A549 (cell line): ENCODE data around the gene INF2. TPM values are rescaled to one million over a fixed set of nuclear protein-coding genes. Genes with fewer than 3 reads are reported as not detected.

Experiments
- ATAC-seq, 2 experiments: fragments of 200-7000 bp in 1 of 2; fragments of >200 bp in 1 of 2; cut with Nextera tagmentation in 1 of 2; cut with Tn5 transposase in 1 of 2; 3 replicates each; pipeline versions ENCODE4 v1.8.0 to v1.9.1; 2018 to 2020; ENCODE audit warnings: mild to moderate bottlenecking in 1 of 2, moderate library complexity in 1 of 2
- CTCF ChIA-PET: fragments of 300-600 bp; sonication (Branson Sonifier 250); formaldehyde crosslinking; extraction: SDS; loops from one replicate; lab custom pipeline; 2021; ENCODE audit warnings: antibody characterized with exemption, inconsistent platforms; lab: Yijun Ruan, JAX
- POLR2A ChIA-PET: fragments of 350-600 bp; formaldehyde crosslinking; extraction: SDS; loops from one replicate; lab custom pipeline; 2021; ENCODE audit warnings: antibody characterized with exemption, inconsistent platforms; lab: Yijun Ruan, JAX
- DNase-seq, 2 experiments: peaks; one replicate each; pipeline versions ENCODE4 v3.0.0 to v3.0.0-alpha.2; 2011 to 2016; ENCODE audit warnings: low read depth in 1 of 2, low spot score in 1 of 2
- FAIRE-seq: peaks from 2 replicates; lab custom pipeline; 2011; peaks lifted over from hg19 to GRCh38; lab: Jason Lieb, UNC
- H3K27ac ChIP-seq, 2 experiments: fragments of >200 bp; sonication (Bioruptor Twin); formaldehyde crosslinking; 3 replicates each; pipeline ENCODE4 v1.5.1; 2016 to 2017
- H3K4me1 ChIP-seq: fragments of >200 bp; sonication (Bioruptor Twin); formaldehyde crosslinking; 3 replicates; pipeline ENCODE4 v1.6.1; 2016
- H3K4me2 ChIP-seq: fragments of >200 bp; sonication (Bioruptor Twin); formaldehyde crosslinking; 3 replicates; pipeline ENCODE4 v1.6.1; 2016
- H3K4me3 ChIP-seq: fragments of >200 bp; sonication (Bioruptor Twin); formaldehyde crosslinking; 3 replicates; pipeline ENCODE4 v1.5.1; 2016
- H3K9me3 ChIP-seq: fragments of >200 bp; sonication (Bioruptor Twin); formaldehyde crosslinking; 3 replicates; pipeline ENCODE4 v1.6.1; 2016
- BHLHE40 ChIP-seq: IDR thresholded peaks from 2 replicates; pipeline ENCODE4 v1.6.1; 2012; ENCODE audit warnings: low read depth, low read length, inconsistent platforms
- CBX2 ChIP-seq: fragments of 200-600 bp; sonication (generic); IDR thresholded peaks from 2 replicates; pipeline ENCODE4 v1.6.1; 2016; ENCODE audit warnings: low read depth, mild to moderate bottlenecking, borderline replicate concordance
- CHD2 ChIP-seq: fragments of 150-350 bp; IDR thresholded peaks from 2 replicates; pipeline ENCODE4 v1.6.1; 2014; ENCODE audit warnings: low read length; ENCODE audit not compliant: partially characterized antibody
- CHD4 ChIP-seq: fragments of 200-600 bp; sonication (generic); IDR thresholded peaks from 2 replicates; pipeline ENCODE4 v1.6.1; 2016; ENCODE audit warnings: antibody characterized with exemption, mild to moderate bottlenecking, borderline replicate concordance
- EP300 ChIP-seq, 2 experiments: fragments of >200 bp; sonication (Bioruptor Twin); formaldehyde crosslinking; IDR thresholded peaks; 2 replicates in 1 of 2; 3 replicates in 1 of 2; pipeline ENCODE4 v1.6.1; 2016 to 2017
- ESRRA ChIP-seq: fragments of 150-350 bp; IDR thresholded peaks from 2 replicates; pipeline ENCODE4 v1.6.1; 2014; ENCODE audit warnings: mild to moderate bottlenecking, low read length, borderline replicate concordance
- FOSB ChIP-seq: fragments of 250-450 bp; sonication (Bioruptor Pico); IDR thresholded peaks from 2 replicates; pipeline ENCODE4 v1.5.0; 2020; ENCODE audit warnings: mild to moderate bottlenecking, moderate library complexity
- HOXA7 ChIP-seq: fragments of 250-450 bp; sonication (Bioruptor Pico); IDR thresholded peaks from 2 replicates; pipeline ENCODE4 v1.5.0; 2020; ENCODE audit warnings: mild to moderate bottlenecking, moderate library complexity
- HOXB13 ChIP-seq: fragments of 250-450 bp; sonication (Bioruptor Pico); IDR thresholded peaks from 2 replicates; pipeline ENCODE4 v1.5.0; 2020; ENCODE audit warnings: low read depth, mild to moderate bottlenecking, moderate library complexity
- HOXB5 ChIP-seq: fragments of 250-450 bp; sonication (Bioruptor Pico); IDR thresholded peaks from 2 replicates; pipeline ENCODE4 v1.5.0; 2020; ENCODE audit warnings: mild to moderate bottlenecking, moderate library complexity
- JUN ChIP-seq, 2 experiments: fragments of >200 bp; sonication (Bioruptor Twin); formaldehyde crosslinking; IDR thresholded peaks; 2 replicates in 1 of 2; 3 replicates in 1 of 2; pipeline ENCODE4 v1.6.1; 2016 to 2017
- JUNB ChIP-seq: fragments of >200 bp; sonication (Bioruptor Twin); formaldehyde crosslinking; IDR thresholded peaks from 2 replicates; pipeline ENCODE4 v1.6.1; 2016
- MAZ ChIP-seq: fragments of 150-350 bp; IDR thresholded peaks from 2 replicates; pipeline ENCODE4 v1.6.1; 2014; ENCODE audit warnings: antibody characterized with exemption, low read depth, low read length, borderline replicate concordance
- POLR2A ChIP-seq: IDR thresholded peaks from 2 replicates; pipeline ENCODE4 v1.6.1; 2012; ENCODE audit warnings: mild to moderate bottlenecking, low read length
- RARB ChIP-seq: fragments of 250-450 bp; sonication (Bioruptor Pico); IDR thresholded peaks from 2 replicates; pipeline ENCODE4 v1.8.0; 2021; ENCODE audit warnings: mild to moderate bottlenecking, moderate library complexity
- SREBF2 ChIP-seq: fragments of 450-650 bp; IDR thresholded peaks from 2 replicates; pipeline ENCODE4 v1.6.1; 2014; ENCODE audit warnings: mild to moderate bottlenecking, moderate library complexity
- WGBS: methylation state at CpG from one replicate; pipeline ENCODE4 v1.1.6; 2017; ENCODE audit errors: missing lambda C conversion rate; 5-methylcytosine and 5-hydroxymethylcytosine counted together
- polyA plus RNA-seq, 4 experiments: library from polyadenylated mRNA; depleted of rRNA in 3 of 4; stranded (reverse); fragments of >200 nt; fragmentation: RNase III in 1 of 4; extraction: RNeasy Plus Mini Kit Qiagen cat#74134 plus additional on column Dnase treatment in 1 of 4; gene quantifications; 2 replicates in 3 of 4; 3 replicates in 1 of 4; pipeline ENCODE4 v1.2.3, GENCODE V29; 2011 to 2017
- TF ChIP-seq, protein P1 (sequence below): fragments of 250-450 bp; sonication (Bioruptor Pico); IDR thresholded peaks from 2 replicates; pipeline ENCODE4 v1.5.0; 2021; ENCODE audit warnings: mild to moderate bottlenecking, moderate library complexity, borderline replicate concordance
- TF ChIP-seq, protein P2 (sequence below): IDR thresholded peaks from 2 replicates; pipeline ENCODE4 v1.6.1; 2012; ENCODE audit warnings: low read depth, borderline replicate concordance
- TF ChIP-seq, protein P3 (sequence below): fragments of >200 bp; sonication (Bioruptor Twin); formaldehyde crosslinking; IDR thresholded peaks from 2 replicates; pipeline ENCODE4 v1.6.1; 2016
- TF ChIP-seq, protein P4 (sequence below): fragments of 150-350 bp; IDR thresholded peaks from 2 replicates; pipeline ENCODE4 v1.6.1; 2014; ENCODE audit warnings: low read depth, mild to moderate bottlenecking, low read length

INF2 gene
- polyA plus RNA-seq, 2 of the 4 experiments (the other 2 are of a cell fraction) = 24.7 to 71.2 TPM

DNA sequence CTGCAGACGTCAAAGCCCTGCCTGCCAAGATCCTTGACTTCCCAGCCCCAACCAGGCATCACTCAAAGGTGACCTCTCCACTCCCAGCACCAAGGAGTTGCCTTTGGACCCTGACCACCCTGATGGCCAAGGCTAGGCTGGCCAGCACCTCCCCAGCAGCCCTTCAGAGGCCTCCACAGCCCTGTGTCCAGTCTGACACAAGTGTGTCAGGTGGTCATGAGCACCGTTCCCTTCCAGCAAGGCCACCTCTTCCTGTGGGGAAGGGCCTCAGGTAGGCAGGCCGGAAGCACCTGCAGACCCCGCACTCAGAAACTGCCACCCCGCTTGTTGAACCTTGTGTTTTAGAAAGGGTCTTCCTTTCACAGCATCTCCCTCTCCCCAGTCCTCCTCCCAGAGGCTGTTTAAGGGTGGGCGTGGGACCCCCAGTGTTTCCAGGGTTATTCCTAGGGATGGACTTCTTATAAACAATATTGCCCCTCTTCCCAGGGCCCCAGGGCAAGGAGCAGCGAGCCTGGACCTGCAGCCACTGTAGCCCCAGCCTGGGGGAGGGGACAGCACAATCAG, 13.2 kb upstream of the INF2 start:
- ChIA-PET POLR2A (interaction anchor here (0.5 to 2.1 kb wide), 3 partner anchors 12 to 18 kb away, joined by 3 to 8 read pairs (median 4); no protein-coding TSS in a partner anchor), CTCF (interaction anchor here (1.6 to 7.6 kb wide), 2 partner anchors 8 to 36 kb away, joined by 4 to 117 read pairs; no protein-coding TSS in a partner anchor)
- FAIRE-seq (no peak), DNase-seq (no peak), ATAC-seq (no peak)
- TF ChIP-seq BHLHE40 (no peak), POLR2A (no peak), HOXB13 (no peak), CHD2 (no peak), ESRRA (no peak), CHD4 (no peak), JUN (IDR thresholded peaks at IDR 0.05) (no peak), CBX2 (no peak), SREBF2 (no peak), MAZ (no peak), JUNB (no peak), HOXB5 (CRISPR knock-in tag) (no peak), FOSB (CRISPR knock-in tag) (no peak), RARB (CRISPR knock-in tag) (no peak)
- TF ChIP-seq, protein P1, sequence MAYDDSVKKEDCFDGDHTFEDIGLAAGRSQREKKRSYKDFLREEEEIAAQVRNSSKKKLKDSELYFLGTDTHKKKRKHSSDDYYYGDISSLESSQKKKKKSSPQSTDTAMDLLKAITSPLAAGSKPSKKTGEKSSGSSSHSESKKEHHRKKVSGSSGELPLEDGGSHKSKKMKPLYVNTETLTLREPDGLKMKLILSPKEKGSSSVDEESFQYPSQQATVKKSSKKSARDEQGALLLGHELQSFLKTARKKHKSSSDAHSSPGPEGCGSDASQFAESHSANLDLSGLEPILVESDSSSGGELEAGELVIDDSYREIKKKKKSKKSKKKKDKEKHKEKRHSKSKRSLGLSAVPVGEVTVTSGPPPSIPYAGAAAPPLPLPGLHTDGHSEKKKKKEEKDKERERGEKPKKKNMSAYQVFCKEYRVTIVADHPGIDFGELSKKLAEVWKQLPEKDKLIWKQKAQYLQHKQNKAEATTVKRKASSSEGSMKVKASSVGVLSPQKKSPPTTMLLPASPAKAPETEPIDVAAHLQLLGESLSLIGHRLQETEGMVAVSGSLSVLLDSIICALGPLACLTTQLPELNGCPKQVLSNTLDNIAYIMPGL (CRISPR knock-in tag) = no peak
- TF ChIP-seq, protein P2, sequence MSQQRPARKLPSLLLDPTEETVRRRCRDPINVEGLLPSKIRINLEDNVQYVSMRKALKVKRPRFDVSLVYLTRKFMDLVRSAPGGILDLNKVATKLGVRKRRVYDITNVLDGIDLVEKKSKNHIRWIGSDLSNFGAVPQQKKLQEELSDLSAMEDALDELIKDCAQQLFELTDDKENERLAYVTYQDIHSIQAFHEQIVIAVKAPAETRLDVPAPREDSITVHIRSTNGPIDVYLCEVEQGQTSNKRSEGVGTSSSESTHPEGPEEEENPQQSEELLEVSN = no peak
- TF ChIP-seq, protein P3, sequence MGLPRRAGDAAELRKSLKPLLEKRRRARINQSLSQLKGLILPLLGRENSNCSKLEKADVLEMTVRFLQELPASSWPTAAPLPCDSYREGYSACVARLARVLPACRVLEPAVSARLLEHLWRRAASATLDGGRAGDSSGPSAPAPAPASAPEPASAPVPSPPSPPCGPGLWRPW = no peak
- TF ChIP-seq, protein P4, sequence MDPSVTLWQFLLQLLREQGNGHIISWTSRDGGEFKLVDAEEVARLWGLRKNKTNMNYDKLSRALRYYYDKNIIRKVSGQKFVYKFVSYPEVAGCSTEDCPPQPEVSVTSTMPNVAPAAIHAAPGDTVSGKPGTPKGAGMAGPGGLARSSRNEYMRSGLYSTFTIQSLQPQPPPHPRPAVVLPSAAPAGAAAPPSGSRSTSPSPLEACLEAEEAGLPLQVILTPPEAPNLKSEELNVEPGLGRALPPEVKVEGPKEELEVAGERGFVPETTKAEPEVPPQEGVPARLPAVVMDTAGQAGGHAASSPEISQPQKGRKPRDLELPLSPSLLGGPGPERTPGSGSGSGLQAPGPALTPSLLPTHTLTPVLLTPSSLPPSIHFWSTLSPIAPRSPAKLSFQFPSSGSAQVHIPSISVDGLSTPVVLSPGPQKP = no peak
- peak overlapping the region; percentile 98 to 100; a peak in 5 of 6 replicates for H3K27ac ChIP-seq
- H3K4me1 ChIP-seq = peaks cover 48% of the 10 kb centered on the region
- H3K9me3 ChIP-seq = no peaks in the 10 kb centered on the region
- WGBS = 92% methylated on average over 7 of the region's 7 CpGs
- H3K4me3 ChIP-seq = no peak overlapping the region
- no peak overlapping the region for H3K4me2 ChIP-seq

DNA sequence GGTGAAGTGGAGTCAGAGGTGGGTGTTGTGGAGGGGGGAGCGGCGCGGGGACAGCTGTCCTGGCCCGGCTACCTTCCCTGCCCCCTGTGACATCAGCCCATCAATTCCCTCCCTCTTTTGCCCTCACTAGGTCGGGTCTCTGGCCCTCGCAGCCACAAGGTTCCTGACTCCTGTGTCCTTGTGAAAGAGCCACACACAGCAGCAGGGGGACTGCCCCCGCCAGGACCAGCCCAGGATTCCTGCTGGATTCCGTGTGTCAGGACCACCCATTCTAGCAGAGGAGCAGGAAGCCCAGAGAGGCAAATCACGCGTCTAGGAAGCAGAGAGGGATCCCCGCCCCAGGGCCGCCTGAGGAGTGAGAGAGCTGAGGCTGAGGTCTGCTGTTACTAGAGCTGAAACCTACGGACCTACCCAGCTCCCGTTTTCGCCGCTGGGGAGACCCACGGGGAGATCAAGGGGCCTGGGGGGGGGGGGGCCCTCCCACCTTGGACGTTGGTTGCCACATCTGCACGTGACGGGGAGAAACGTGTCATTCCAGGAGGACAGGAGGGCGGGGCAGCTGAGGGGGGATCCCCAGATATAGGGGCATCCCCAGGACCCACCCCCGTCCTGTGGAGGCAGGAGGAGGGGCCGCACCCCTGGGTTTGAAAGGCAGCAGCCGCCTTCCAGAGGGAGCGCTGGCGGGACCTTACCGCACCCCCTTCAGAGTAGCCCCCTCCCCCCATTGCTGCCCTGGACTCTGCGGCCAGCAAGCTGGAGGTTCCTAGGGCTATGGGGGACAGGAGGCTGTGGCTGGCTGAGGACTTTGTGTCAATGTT, 12.5 kb upstream of the INF2 start:
- peak overlapping the region; percentile 98 to 100 for H3K27ac ChIP-seq
- ATAC-seq = no peak
- TF ChIP-seq EP300 (IDR thresholded peaks at IDR 0.05) (no peak), HOXA7 (no peak), BHLHE40 (no peak)
- no peak for DNase-seq
- peak overlapping the region; percentile 87 for H3K4me2 ChIP-seq
- H3K4me3 ChIP-seq = peak overlapping the region; percentile 39; the same call in 2 of the 3 replicates
- WGBS = 61% methylated on average over 17 of the region's 29 CpGs
- FAIRE-seq = no peak
- peaks cover 53% of the 10 kb centered on the region for H3K4me1 ChIP-seq
- POLR2A ChIA-PET = interaction anchor here (0.5 to 2.2 kb wide), 7 partner anchors 11 to 76 kb away, joined by 3 to 29 read pairs (median 6); partner anchors contain the start of gene SIVA1
- H3K9me3 ChIP-seq = no peaks in the 10 kb centered on the region
- CTCF ChIA-PET = interaction anchor here (0.6 to 7.6 kb wide), 10 partner anchors 9 to 203 kb away, joined by 3 to 117 read pairs (median 4); partner anchors contain the start of gene INF2
